ENCODE data around the gene VAPA. TPM values are rescaled to one million over a fixed set of nuclear protein-coding genes. Genes with fewer than 3 reads are reported as not detected.
"Not testable (repeated sequence)": the region's sequence is repeated elsewhere in the genome, so short reads cannot be mapped to it uniquely, and the experiment has no call there.

The VAPA gene
- total RNA-seq, 1 donor from 2014 or later, result 387 TPM

DNA sequence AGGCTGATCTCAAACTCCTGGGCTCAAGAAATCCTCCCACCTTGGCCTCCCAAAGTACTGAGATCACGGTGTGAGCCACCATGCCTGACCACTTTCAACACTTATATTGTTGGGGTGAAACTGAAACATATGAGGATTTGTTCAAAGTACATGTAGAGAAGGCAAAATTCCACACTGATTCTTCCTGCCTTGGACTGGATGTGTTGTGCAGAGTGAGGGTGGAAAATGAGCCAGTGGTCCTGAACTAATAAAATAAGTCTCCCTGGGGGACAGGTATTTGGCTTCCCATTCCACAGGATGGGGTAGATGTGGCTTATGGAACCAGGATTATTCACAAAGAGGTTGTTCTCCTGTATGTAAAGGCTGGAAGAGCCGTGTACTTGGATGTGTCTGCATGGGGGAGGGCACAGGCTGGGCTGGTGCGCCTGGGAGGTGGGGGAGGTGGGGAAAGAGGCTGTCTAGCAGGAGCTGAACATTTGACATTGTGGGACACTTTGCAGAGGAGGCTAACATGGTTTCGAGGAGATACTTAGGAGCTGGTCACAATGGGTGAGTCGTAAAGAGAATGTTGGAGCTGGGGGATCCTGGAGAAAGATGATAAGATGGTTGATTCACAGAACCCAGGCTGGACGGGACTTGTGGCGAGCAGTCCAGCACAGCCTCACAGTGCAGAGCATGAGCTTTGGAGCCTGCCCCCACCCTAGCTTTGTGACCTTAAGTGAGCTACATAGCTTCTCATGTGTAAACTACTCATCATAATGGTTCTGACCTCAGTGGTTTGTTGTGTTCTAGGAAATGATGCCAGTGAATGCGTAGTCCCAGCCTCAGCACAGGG is 28.4 kb upstream of the VAPA start, which contains the start of gene TXNDC2:
TSS of gene TXNDC2 (plus strand) at position 804 of the 835 bp plus-strand sequence. CDS start 708 bp downstream, outside the sequence.
- DNase-seq (ENCODE audit: low read depth), result no peak

DNA sequence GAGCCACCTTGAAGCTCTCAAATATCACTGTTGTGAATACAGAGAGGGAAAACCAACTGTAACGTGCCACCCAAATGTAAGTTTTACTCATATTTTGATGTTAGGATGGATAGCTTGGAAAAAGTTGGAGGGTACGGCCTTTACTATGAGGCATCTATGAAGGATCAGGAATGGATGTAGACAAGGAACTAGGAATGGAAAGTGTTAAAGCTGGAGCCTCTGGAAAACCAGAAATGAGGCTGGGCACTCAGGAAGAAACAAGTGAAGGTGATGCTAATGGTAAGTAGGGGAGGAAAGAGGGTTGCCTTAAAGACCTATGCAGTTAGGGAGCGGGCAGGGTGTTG is 27.8 kb upstream of the VAPA start:
- no peak for DNase-seq (ENCODE audit: low read depth)

DNA sequence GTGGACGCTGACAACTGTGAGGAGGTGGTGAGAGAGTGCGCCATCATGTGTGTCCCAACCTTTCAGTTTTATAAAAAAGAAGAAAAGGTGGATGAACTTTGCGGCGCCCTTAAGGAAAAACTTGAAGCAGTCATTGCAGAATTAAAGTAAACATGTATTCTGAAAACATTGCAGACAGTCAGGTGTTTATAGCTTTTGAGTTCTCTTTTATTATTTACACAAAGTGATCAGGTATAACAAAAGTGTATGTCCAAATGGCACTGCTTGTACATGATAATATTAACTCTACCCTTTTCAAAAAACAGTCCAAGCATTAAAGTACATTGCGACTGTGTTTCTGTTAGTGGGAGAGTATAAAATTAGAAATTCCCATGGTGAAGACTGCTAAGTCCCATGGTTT is 25.8 kb upstream of the VAPA start:
- no peak for DNase-seq (ENCODE audit: low read depth)

DNA sequence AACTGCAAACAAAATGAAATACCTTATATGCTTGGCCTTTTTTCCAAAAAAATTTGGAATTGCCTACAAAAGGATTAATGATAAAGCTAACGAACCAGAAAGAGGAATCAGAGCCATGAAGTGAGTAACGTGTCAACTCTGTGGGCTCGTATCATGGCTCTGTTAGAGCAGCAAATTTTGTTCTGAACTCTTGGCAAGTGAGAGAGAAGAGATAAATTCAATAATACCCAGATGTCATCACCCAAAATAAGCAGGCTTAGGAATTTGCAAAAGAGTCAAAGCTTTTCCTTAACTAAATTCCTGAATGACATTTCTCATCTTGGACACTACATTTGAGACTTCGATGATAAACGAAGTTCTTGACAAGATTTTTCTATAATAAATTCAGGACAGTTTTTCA is 23.6 kb upstream of the VAPA start:
- DNase-seq (ENCODE audit: low read depth), result no peak

DNA sequence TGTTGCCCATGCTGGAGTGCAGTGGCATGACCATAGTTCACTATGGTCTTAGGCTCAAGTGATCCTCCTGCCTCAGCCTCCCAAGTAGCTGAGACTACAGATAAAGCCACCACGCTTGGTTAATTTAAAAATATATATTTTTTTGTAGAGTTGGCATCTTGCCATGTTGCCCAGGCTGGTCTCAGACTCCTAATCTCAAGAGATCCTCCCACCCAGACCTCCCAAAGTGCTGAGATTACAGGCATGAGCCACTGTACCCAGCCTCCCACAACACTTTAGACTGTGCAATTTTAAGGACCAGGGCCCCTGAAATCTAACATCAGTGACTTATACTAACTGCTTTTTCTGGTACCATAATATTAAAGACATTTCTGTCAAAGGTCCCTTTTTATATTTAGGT is 22.9 kb upstream of the VAPA start:
- no peak for DNase-seq (ENCODE audit: low read depth)

DNA sequence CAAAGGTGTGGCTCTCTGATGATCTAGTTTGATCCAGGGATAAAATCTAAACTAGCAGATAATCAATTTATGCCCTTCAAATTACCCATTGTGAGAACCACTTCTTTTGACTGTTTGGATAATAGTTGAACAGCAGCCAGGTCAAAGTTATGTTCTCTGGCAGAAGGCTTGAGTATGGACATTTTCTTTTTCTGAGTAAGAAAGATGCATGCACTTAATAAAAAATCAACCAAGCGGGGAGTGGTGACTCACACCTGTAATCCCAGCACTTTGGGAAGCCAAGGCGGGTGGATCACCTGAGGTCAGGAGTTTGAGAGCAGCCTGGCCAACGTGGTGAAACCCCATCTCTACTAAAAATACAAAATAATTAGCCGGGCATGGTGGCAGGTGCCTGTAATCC is 22.3 kb upstream of the VAPA start:
- not testable (repeated sequence) for DNase-seq (ENCODE audit: low read depth)

DNA sequence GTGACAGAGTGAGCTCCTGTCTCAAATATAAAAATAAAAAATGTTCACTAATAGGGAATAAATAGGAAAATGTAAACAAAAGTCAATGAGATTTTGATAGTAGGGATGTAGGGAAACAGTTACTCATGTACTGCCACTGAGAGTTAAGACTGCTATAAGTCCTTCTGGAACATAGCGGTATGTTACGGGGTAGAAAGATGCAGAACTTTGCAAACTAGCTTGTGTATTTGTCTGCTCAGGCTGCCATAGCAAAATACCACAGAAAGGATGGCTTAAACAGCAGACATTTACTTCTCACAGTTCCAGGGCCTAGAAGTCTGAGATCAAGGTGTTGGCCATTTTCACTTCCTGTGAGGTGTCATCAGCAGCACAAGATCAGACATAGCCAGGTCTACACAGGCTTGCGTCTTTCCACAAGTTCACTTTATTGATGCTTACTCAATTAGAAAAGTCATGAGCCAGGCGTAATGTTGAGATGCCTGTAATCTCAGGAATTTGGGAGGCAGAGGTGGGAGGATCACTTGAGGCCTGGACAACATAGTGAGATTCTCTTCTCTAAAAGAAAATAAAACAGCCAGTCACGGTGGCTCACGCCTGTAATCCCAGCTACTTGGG is 19.3 kb upstream of the VAPA start:
- no peak for DNase-seq (ENCODE audit: low read depth)

DNA sequence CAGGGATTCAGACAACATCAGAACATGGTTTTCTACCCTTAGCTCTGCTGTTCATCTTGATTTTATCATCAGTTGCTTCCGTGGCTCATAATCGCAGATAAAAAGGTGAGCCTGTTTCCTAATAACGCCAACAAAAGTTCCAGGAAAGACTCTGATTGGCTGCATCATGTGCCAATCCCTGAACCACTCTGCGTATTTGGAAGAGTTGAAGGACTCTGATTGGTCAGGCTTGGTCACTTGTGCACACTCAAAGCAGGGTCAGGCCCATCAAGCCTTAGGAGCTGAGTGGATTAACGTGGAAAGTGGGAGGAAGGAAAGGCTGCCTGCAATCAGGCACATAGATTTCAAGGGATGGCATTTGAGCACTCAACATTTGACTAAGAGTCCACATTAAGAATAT is 16.7 kb upstream of the VAPA start:
- DNase-seq (ENCODE audit: low read depth), result no peak

DNA sequence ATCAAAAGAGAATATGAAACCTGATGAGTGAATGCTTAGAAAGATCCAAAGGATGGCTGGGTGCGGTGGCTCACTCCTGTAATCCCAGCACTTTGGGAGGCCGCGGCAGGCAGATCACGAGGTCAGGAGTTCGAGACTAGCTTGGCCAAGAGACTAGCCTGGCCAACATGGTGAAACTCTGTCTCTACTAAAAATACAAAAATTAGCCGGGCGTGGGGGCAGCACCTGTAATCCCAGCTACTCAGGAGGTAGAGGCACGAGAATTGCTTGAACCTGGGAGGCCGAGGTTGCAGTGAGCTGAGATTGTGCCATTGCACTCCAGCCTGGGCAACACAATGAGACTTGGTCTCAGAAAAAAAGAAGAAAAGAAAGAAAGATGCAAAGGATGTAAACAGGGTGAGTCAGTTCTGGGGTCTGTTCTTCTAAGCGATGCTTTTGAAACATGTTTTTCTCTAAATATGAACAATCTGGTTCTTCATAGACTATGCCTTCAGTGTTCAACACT is 16.0 kb upstream of the VAPA start:
- DNase-seq (ENCODE audit: low read depth), result not testable (repeated sequence)

DNA sequence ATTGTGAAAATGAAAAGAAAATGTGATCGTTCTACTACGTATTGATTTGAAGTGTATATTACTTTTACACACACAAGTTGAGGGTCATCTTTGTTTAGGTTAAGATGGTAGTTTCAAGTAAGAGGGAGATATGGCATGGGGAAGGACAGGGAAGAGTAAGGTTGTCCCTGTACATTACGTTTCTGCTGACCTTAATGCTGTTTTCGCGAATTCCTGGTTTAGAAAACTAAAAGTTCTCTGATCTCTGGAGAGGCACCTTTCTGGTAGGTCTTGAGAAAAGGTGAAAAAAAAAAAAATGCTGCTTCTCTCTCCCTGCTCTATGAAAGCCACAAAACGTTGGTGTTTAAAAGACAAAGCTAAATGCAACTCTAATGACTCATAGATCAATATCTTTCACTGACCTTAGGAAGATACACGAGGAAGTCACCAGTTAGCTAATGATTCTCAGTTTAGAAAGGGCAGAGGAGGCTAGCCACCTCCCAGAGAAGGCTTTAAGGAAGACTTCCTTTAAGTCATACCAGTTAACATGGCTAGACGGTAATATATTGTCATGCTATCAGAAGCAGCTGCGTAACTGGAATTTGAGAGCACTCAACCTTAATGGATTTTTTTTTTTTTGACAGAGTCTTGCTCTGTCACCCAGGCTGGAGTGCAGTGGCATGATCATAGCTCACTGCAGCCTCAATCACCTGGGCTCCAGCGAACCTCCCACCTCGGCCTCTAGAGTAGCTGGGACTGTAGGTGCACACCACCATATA is 14.8 kb upstream of the VAPA start:
- no peak for DNase-seq (ENCODE audit: low read depth)

DNA sequence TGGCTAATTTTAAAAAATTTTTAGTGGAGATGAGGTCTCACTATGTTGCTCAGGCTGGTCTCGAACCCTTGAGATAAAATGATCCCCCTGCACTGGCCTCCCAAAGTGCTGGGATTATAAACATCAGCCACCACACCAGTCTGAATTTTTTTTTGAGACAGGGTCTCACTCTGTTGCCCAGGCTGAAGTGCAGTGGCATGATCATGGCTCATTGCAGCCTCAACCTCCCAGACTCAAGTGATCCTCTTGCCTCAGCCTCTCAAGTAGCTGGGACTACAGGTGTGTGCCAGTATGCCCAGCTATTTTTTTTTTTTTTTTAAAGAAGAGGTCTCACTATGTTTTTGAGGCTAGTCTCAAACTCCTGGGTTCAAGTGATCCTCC is 14.3 kb upstream of the VAPA start:
- not testable (repeated sequence) for DNase-seq (ENCODE audit: low read depth)

DNA sequence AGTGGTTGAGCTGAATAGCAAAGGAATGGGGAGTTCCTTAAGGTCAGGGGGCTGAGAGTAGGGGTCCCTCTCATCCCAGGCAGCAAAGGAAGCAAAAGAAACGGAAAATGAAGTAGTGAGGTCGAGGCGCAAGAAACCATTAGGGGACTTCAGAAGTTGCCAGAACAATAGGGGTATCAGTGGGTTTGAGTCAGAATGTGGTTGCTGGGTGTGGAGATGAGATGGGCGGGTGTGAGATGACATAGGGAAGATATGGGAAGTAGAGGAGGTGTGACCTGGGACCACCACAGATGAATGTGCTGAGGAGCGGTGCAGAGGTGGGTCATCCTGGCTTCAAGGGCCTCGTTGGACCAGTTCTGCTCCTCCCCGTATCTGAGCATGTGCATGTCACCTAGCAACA is 13.1 kb upstream of the VAPA start:
- DNase-seq (ENCODE audit: low read depth), result no peak

DNA sequence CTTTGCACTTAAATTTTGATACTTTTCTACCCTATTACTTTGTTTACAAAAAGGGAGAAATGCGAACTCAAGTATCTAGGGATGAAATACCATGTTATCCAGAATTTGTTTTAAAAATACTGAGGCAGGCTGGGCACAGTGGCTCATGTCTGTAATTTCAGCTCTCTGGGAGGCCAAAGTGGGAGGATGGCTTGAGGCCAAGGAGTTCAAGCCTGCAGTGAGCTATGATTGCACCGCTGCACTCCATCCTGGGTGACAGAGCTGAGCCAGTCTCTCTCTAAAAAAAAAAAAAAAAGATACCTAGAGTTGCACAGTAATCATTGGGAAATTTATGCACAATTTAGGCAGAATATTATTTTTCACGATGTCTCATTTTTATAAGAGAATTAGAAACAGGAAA is 12.4 kb upstream of the VAPA start:
- DNase-seq (ENCODE audit: low read depth), result no peak

DNA sequence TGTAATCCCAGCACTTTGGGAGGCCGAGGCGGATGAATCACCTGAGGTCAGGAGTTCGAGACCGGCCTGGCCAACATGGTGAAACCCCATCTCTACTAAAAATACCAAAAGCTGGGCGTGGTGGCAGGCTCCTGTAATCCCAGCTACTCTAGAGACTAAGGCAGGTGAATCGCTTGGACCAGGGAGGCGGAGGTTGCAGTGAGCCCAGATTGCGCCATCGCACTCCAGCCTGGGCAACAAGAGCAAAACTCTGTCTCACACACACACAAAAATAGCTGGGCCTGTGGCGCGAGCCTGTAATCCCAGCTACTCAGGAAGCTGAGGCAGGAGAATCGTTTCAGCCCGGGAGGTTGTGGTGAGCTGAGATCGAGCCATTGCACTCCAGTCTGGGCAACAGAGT is 11.6 kb upstream of the VAPA start:
- DNase-seq (ENCODE audit: low read depth), result not testable (repeated sequence)

DNA sequence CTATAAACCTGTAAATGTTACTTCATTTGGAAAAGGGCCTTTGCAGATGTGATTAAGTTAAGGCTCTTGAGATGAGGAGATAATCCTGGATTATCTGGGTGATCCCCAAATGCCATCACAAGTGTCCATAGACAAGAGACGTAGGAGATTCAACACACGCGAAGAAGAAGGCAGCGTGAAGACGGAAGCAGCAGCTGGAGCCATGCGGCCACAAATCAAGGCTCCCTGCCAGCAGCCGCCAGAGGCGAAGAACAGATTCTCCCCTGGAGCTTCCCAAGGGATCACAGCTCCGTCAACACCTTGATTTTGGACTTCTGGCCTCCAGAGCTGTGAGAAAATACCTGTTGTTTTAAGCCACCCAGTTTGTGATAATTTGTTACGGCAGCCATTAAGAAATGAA is 11.0 kb upstream of the VAPA start:
- no peak for DNase-seq (ENCODE audit: low read depth)

DNA sequence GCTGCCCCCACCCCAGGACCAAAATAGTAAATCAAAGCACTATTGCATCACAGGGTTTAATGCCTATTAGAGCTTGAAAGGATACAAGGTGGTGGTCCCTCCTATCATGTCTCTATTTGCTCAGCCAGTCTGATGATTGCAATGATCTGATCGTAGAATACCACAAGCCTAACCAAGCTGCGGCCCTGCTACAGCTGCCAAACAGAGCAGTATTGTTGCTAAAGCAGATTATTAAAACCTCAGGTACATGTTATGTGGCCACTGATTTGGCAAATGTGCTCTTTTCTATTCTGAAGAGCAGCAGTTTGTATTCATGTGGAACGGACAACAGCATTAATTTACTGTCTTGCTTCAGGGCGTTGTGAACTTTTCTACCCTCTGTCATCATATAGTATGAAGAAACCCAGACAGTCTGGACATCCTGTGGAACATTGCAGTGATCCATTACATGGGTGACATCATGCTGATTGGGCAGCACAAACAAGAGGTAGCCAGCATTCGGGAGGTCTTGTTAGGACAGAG is 8.4 kb upstream of the VAPA start:
- DNase-seq (ENCODE audit: low read depth), result peak; percentile 32

DNA sequence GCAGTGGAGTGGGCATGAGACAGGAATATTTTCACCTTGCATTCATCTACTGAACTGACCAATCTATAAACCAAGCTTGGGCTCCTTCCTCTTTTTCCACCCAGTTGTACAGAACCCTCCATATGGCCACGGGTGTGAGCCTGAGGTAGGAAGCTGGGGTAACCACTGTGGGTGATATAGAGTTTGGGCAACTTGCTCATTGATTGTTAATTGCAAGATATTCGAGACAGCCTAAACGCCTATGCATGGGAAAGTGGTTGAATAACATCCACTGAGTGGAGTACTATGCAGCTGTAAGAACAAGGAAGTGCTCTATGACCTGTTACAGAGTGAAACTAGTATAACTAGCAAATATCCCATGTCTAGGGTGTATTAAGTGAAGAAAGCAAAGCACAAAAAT is 7.3 kb upstream of the VAPA start:
- no peak for DNase-seq (ENCODE audit: low read depth)

DNA sequence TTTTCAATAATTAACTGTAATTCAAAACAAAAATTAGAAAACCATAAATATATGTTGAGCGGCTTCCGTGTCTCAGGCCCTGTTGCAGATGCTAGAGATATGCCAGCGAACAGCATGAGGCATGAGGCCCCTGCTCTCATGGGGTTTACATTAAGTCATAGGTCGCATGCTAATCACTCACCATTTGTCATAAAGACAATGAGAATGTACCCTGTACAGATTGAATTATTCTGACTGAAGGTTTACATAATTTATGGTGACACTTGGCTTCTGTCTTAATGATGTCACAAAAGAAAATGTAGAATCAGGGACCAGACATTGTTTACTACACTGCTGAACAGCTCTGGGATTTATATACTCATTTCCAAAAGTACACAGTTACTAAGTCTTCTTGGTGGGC is 5.9 kb upstream of the VAPA start:
- DNase-seq (ENCODE audit: low read depth), result no peak

DNA sequence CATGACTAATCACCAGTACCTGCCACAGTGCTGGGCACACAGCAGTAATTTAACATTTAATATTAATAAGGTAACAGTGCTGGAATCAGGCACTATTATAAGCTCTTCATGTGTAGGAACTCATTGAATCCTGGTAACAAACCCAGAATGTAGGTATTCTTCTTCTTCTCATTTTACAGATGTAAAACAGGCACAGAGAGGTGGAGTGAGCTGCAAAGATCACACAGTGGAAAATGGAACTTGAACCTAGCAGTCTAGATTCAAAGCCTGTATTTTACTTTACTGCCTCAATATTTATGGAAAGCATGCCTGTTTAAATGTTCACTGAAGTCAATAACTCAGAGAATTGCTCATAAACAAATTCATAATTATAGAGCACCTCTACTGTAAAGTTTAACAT is 3.7 kb upstream of the VAPA start:
- no peak for DNase-seq (ENCODE audit: low read depth)

DNA sequence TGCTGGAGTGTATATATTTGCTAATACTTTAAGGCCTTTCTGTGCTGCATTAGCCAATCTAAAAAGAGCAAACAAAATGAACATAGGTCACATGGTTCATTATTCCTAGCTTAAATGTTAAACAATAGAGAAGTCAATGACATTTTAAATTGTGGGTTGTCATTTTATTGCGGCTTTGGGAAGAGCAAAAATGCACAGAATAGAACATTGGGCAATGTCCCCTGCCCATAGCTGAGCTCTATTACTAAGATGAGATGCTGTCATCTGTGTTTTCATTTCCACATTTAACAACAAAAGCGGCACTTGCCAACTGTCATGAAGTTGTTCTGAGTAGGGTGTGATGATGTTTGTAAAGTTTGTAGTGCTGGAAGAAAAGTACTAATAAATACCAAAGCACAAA is 3.2 kb upstream of the VAPA start:
- no peak for DNase-seq (ENCODE audit: low read depth)

DNA sequence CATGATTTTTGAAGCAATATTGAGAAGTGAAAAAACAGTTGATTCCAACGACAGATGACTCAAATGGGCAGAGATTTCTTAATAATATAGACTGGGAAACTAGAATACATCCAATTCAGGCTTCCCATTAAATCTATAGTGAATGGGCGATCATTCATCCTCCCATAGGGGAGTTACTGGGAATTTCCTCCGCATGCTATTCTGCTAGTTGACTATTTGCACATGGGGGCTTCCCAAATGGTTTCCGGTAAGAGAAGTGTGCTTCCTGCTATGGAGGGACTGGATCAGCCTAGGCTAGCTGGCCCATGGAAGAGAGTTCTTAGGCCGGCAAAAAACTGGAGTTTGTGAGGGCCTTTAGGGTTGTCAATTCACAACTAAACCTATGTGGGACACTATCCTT is 2.6 kb upstream of the VAPA start:
- no peak for DNase-seq (ENCODE audit: low read depth)

DNA sequence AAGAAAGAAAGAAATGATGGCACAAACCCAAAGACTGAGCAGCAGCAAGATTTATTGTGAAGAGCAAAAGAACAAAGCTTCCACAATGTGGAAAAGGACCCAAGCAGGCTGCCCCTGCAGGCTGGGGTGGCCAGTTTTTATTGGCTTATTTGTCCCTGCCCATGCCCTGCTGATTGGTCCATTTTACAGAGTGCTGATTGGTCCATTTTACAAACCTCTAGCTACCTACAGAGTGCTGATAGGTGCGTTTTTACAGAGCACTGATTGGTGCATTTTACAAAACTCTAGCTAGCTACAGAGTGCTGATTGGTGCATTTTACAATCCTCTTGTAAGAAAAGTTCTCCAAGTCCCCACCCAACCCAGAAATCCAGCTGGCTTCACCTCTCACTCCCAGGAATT is 1.5 kb upstream of the VAPA start:
- not testable (repeated sequence) for DNase-seq (ENCODE audit: low read depth)

All from myocyte (in vitro differentiated cells).